ENCODE results near the gene DAB1.

GRCh38 chr1:56985857-56986256 is 438.0 kb downstream of the DAB1 start:
- TF ChIP-seq CTCF (IDR thresholded peaks at IDR 0.05; ENCODE audit: insufficient read depth, low read length, poor library complexity, severe bottlenecking) (no peak), EZH2phosphoT487 (conservative IDR thresholded peaks at IDR 0.05; ENCODE audit: low read length) (no peak)
